IMR-90 (cell line): ENCODE measurements around the gene SORCS1. TPM values are rescaled to one million over a fixed set of nuclear protein-coding genes. Genes with fewer than 3 reads are reported as not detected.

ENCODE experiments used
- ATAC-seq: fragments of 200-7000 bp; cut with Tn5 transposase; 2 replicates; pipeline ENCODE4 v1.9.1; 2020; ENCODE audit warnings: low read depth, mild to moderate bottlenecking, moderate library complexity
- BruUV-seq: library from RNA; stranded (reverse); fragments of 400-500 nt; replicated peaks from 2 replicates; lab custom pipeline; 2021; lab: Mats Ljungman, UMichigan
- CTCF ChIA-PET: fragments of 300-600 bp; formaldehyde crosslinking; extraction: SDS; loops from one replicate; lab custom pipeline; 2021; ENCODE audit warnings: antibody characterized with exemption; lab: Yijun Ruan, JAX
- POLR2A ChIA-PET: fragments of 300-600 bp; sonication (Branson Sonifier 250); formaldehyde crosslinking; loops from one replicate; lab custom pipeline; 2022; ENCODE audit warnings: antibody characterized with exemption; ENCODE audit not compliant: unreplicated experiment; lab: Charles Lee
- DNase-seq: peaks from one replicate; pipeline ENCODE4 v3.0.0; 2013
- H2AFZ ChIP-seq: replicated peaks from 2 replicates; pipeline ENCODE3; 2013; ENCODE audit warnings: low read length, mild to moderate bottlenecking; ENCODE audit not compliant: poor library complexity
- H2AK5ac ChIP-seq: 2 replicates; pipeline ENCODE4 v1.6.1; 2013; ENCODE audit warnings: low read depth, low read length, inconsistent platforms
- H2AK9ac ChIP-seq: replicated peaks from 2 replicates; pipeline ENCODE3; 2013; ENCODE audit warnings: mild to moderate bottlenecking, low read depth, low read length, moderate library complexity; ENCODE audit not compliant: poor library complexity
- H2BK120ac ChIP-seq: 2 replicates; pipeline ENCODE4 v1.6.1; 2013; ENCODE audit warnings: low read depth, low read length, inconsistent platforms
- H2BK15ac ChIP-seq: 3 replicates; pipeline ENCODE4 v1.6.1; 2013; ENCODE audit warnings: low read depth, low read length, inconsistent platforms
- H2BK20ac ChIP-seq: 2 replicates; pipeline ENCODE4 v1.6.1; 2013; ENCODE audit warnings: low read depth, mild to moderate bottlenecking, inconsistent platforms, low read length, moderate library complexity
- H2BK5ac ChIP-seq: 2 replicates; pipeline ENCODE4 v1.6.1; 2013; ENCODE audit warnings: mild to moderate bottlenecking, low read depth, low read length, inconsistent platforms; ENCODE audit not compliant: poor library complexity, severe bottlenecking
- H3K14ac ChIP-seq: replicated peaks from 2 replicates; pipeline ENCODE4 v1.6.1; 2013; ENCODE audit warnings: low read depth, low read length, inconsistent platforms
- H3K18ac ChIP-seq: 2 replicates; pipeline ENCODE4 v1.6.1; 2013; ENCODE audit warnings: low read depth, low read length, control low read depth
- H3K23ac ChIP-seq: 2 replicates; pipeline ENCODE4 v1.6.1; 2013; ENCODE audit warnings: low read depth, low read length, inconsistent platforms
- H3K27ac ChIP-seq: 2 replicates; pipeline ENCODE4 v1.5.1; 2013; ENCODE audit warnings: mild to moderate bottlenecking, control low read depth, low read length; ENCODE audit not compliant: insufficient read depth
- H3K27me3 ChIP-seq: 2 replicates; pipeline ENCODE4 v1.6.1; 2013; ENCODE audit warnings: low read length; ENCODE audit not compliant: control insufficient read depth, insufficient read depth
- H3K36me3 ChIP-seq: 2 replicates; pipeline ENCODE4 v1.6.1; 2013; ENCODE audit warnings: low read length, mixed read lengths; ENCODE audit not compliant: control insufficient read depth, insufficient read depth
- H3K4ac ChIP-seq: 2 replicates; pipeline ENCODE4 v1.6.1; 2013; ENCODE audit warnings: low read depth, low read length, inconsistent platforms
- H3K4me1 ChIP-seq: 2 replicates; pipeline ENCODE4 v1.6.1; 2013; ENCODE audit warnings: low read length, mixed read lengths; ENCODE audit not compliant: control insufficient read depth, insufficient read depth
- H3K4me2 ChIP-seq: 2 replicates; pipeline ENCODE4 v1.6.1; 2013; ENCODE audit warnings: low read depth, mild to moderate bottlenecking, control low read depth, low read length, moderate library complexity
- H3K4me3 ChIP-seq: 2 replicates; pipeline ENCODE4 v1.5.1; 2013; ENCODE audit warnings: low read depth, mild to moderate bottlenecking, control low read depth, low read length, moderate library complexity; ENCODE audit not compliant: insufficient read depth
- H3K56ac ChIP-seq: 2 replicates; pipeline ENCODE4 v1.6.1; 2013; ENCODE audit warnings: low read length, inconsistent platforms; ENCODE audit not compliant: insufficient read depth; ENCODE audit errors: extremely low read depth
- H3K79me1 ChIP-seq, 2 experiments: 2 replicates each; pipeline ENCODE4 v1.6.1; 2013; ENCODE audit warnings: low read length in 2 of 2, inconsistent platforms in 1 of 2, low read depth in 1 of 2
- H3K9ac ChIP-seq: 2 replicates; pipeline ENCODE4 v1.6.1; 2013; ENCODE audit warnings: low read depth, low read length, control low read depth
- H3K9me1 ChIP-seq: 2 replicates; pipeline ENCODE4 v1.6.1; 2013; ENCODE audit warnings: low read length, inconsistent platforms; ENCODE audit not compliant: insufficient read depth
- H3K9me3 ChIP-seq: 2 replicates; pipeline ENCODE4 v1.6.1; 2013; ENCODE audit warnings: low read length; ENCODE audit not compliant: control insufficient read depth, insufficient read depth
- H4K20me1 ChIP-seq: 2 replicates; pipeline ENCODE4 v1.6.1; 2013; ENCODE audit warnings: low read length, inconsistent platforms; ENCODE audit not compliant: insufficient read depth
- H4K5ac ChIP-seq: 2 replicates; pipeline ENCODE4 v1.6.1; 2013; ENCODE audit warnings: mild to moderate bottlenecking, low read depth, low read length, control low read depth
- H4K8ac ChIP-seq, 2 experiments: 2 replicates each; pipeline ENCODE4 v1.6.1; 2013; ENCODE audit warnings: low read depth in 2 of 2, low read length in 2 of 2, control low read depth in 1 of 2, inconsistent platforms in 1 of 2
- H4K91ac ChIP-seq: 2 replicates; pipeline ENCODE4 v1.6.1; 2013; ENCODE audit warnings: low read depth, low read length, inconsistent platforms; ENCODE audit not compliant: insufficient read depth
- BHLHE40 ChIP-seq: fragments of 150-350 bp; IDR thresholded peaks from 2 replicates; pipeline ENCODE4 v1.6.1; 2016; ENCODE audit warnings: mild to moderate bottlenecking, low read depth, low read length
- dilution Hi-C: fragments of 300-500 bp; cut with HindIII; formaldehyde crosslinking; loops from one replicate; pipeline ENCODE4 v1.14.3; 2018; ENCODE audit warnings: low sequenced_read_pairs; ENCODE audit not compliant: unreplicated experiment
- in situ Hi-C: fragments of 300-500 bp; cut with MboI; formaldehyde crosslinking; loops from 3 replicates; pipeline ENCODE4 v1.14.3; 2019; ENCODE audit warnings: low sequenced_read_pairs, inconsistent platforms, mixed read lengths
- intact Hi-C: fragments of 100-400 bp; cut with micrococcal nuclease; formaldehyde crosslinking; loops from 2 replicates; pipeline ENCODE4 v1.10.0; 2022
- polyA plus RNA-seq, 3 experiments: library from polyadenylated mRNA; depleted of rRNA; stranded (reverse); fragments of >200 nt; gene quantifications; 2 replicates each; pipeline ENCODE4 v1.2.3, GENCODE V29; 2012; ENCODE audit warnings: low replicate concordance in 1 of 3
- total RNA-seq: library from RNA; depleted of rRNA; stranded (reverse); fragments of >200 nt; gene quantifications from 2 replicates; pipeline ENCODE4 v1.2.3, GENCODE V29; 2012

SORCS1 gene
- total and polyA plus RNA-seq, 2 of the 4 experiments (the other 2 are of a cell fraction) = under 0.01 TPM; not detected in 1

GRCh38 chr10:106768204-106768603, 396.3 kb downstream of the SORCS1 start:
- Histone ChIP-seq H3K4me2 (no peak overlapping the region), H2AFZ (no peak overlapping the region), H3K14ac (no peak overlapping the region), H3K4me1 (no peaks in the 10 kb centered on the region), H3K4ac (no peak overlapping the region), H3K9me1 (no peaks in the 10 kb centered on the region), H2BK5ac (no peak overlapping the region), H3K36me3 (no peaks in the 10 kb centered on the region), H2BK120ac (no peak overlapping the region), H3K56ac (no peak overlapping the region), H2AK5ac (no peak overlapping the region), H3K23ac (no peak overlapping the region), H3K27ac (no peak overlapping the region), H2BK20ac (no peak overlapping the region), H3K27me3 (no peaks in the 10 kb centered on the region), H2BK15ac (no peak overlapping the region), H4K91ac (no peak overlapping the region), H3K4me3 (no peak overlapping the region), H2AK9ac (no peak overlapping the region), H4K8ac (no peak overlapping the region), H3K9ac (no peak overlapping the region), H3K18ac (no peak overlapping the region), H3K9me3 (peaks cover 13% of the 10 kb centered on the region; the same call in 1 of the 2 replicates), H3K79me1 (no peaks in the 10 kb centered on the region), H4K20me1 (no peaks in the 10 kb centered on the region), H4K5ac (no peak overlapping the region)
- CTCF ChIA-PET = no interaction called here
- in situ Hi-C loops (no loop called here), intact Hi-C loops (no loop called here), dilution Hi-C loops (no loop called here)
- ATAC-seq = no peak
- no TSS peak for BruUV-seq
- no peak for DNase-seq
- no peak for TF ChIP-seq BHLHE40
- POLR2A ChIA-PET = no interaction called here
